ENCODE measurements around the gene CCL15.
"Not testable (repeated sequence)": the region's sequence is repeated elsewhere in the genome, so short reads cannot be mapped to it uniquely, and the experiment has no call there.

Gene CCL15

DNA sequence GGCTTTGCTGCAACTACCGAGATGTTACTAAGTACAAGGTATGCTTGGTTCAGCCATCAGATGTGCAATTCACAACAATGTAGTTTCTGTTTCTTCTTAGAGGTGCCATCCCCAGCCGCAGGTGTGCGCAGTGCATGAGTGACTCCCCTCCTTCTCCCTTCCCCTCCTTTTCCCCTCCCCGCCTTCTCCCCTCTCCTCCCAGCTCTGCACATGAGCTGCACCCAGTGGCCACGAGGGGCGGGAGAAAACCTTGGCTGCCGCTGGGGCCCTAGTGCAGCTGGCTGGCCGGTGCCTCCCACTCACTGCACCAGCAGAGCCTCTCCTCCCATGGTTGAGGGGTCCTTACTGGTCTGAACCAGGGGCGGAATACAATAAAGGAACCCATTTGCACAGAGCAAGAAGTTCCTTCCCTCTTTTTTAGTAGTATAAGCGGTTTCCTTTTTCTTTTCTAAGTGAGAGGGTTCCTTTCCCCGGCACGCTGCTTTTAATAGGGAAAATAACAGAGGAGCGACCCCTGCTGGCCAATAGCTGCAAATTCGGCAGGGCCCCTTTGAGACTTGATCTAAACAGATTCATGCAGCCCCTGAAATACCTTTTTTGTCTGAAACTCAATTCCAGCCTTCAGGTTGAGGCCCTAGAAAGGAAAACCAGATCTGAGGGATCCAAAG is 7.8 kb upstream of the CCL15 start:
- H3K9ac ChIP-seq (ENCODE audit: insufficient read length, low read depth) = no peak overlapping the region

DNA sequence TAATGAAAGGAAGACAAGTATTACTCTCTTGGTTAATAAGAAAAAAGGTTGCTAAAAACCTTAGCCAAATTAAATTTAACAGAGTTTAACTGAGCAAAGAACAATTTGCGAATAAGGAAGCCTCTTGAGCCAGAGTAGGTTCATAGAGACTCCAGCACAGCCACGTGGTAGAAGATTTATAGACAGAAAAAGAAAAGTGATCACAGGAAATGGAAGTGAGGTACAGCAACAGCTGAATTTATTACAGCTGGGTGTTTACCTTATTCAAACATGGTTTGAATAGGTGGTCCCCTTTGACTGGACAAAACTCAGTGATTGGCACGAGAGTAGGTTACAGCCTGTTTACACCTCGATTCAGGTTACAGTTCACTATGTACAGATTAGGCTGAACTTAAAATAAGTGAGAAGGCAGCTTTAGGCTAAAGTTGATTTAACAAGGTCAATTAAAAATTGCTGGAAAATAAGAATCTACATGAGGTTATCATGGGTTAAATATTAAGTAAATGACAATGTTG is 3.3 kb upstream of the CCL15 start:
- no peaks in the 10 kb centered on the region for H3K36me3 ChIP-seq (ENCODE audit: insufficient read depth, insufficient read length, low read length)
- H3K4me1 ChIP-seq (ENCODE audit: insufficient read depth, insufficient read length) = no peaks in the 10 kb centered on the region
- H3K27me3 ChIP-seq (ENCODE audit: insufficient read depth, insufficient read length) = no peaks in the 10 kb centered on the region
- no peak for DNase-seq (ENCODE audit: low read depth, low spot score)
- peaks cover 15% of the 10 kb centered on the region; the same call in 1 of the 2 replicates for H3K9me3 ChIP-seq (ENCODE audit: insufficient read depth, low read length)
- H3K9ac ChIP-seq (ENCODE audit: insufficient read length, low read depth) = no peak overlapping the region
- TF ChIP-seq ZNF274 (IDR thresholded peaks at IDR 0.05; ENCODE audit: low read depth, low read length) (no peak), YY1 (IDR thresholded peaks at IDR 0.05; ENCODE audit: insufficient read depth, insufficient read length) (no peak), SUZ12 (IDR thresholded peaks at IDR 0.05; ENCODE audit: extremely low read depth, insufficient read depth, insufficient read length) (no peak)
- H3K4me3 ChIP-seq (ENCODE audit: insufficient read length, low read depth) = no peak overlapping the region

More for the DNA sequence above, 7.8 kb upstream of the CCL15 start:
- TF ChIP-seq ZNF274 (IDR thresholded peaks at IDR 0.05; ENCODE audit: low read depth, low read length) = no peak
- no peak for TF ChIP-seq YY1 (IDR thresholded peaks at IDR 0.05; ENCODE audit: insufficient read depth, insufficient read length)
- no peak for TF ChIP-seq SUZ12 (IDR thresholded peaks at IDR 0.05; ENCODE audit: extremely low read depth, insufficient read depth, insufficient read length)
- Histone ChIP-seq H3K4me1 (ENCODE audit: insufficient read depth, insufficient read length) (no peaks in the 10 kb centered on the region), H3K36me3 (ENCODE audit: insufficient read depth, insufficient read length, low read length) (no peaks in the 10 kb centered on the region), H3K4me3 (ENCODE audit: insufficient read length, low read depth) (no peak overlapping the region), H3K27me3 (ENCODE audit: insufficient read depth, insufficient read length) (no peaks in the 10 kb centered on the region), H3K9me3 (ENCODE audit: insufficient read depth, low read length) (peaks cover 28% of the 10 kb centered on the region; the same call in 1 of the 2 replicates)
- no peak for DNase-seq (ENCODE audit: low read depth, low spot score)

- no peak overlapping the region for H3K9ac ChIP-seq (ENCODE audit: insufficient read length, low read depth)
- 0 out of 2 replicates have a peak, but pooled peaks cover 3% of the 10 kb centered on the region for H3K9me3 ChIP-seq (ENCODE audit: insufficient read depth, low read length)
- H3K4me1 ChIP-seq (ENCODE audit: insufficient read depth, insufficient read length) = no peaks in the 10 kb centered on the region
- TF ChIP-seq ZNF274 (IDR thresholded peaks at IDR 0.05; ENCODE audit: low read depth, low read length) (no peak), SUZ12 (IDR thresholded peaks at IDR 0.05; ENCODE audit: extremely low read depth, insufficient read depth, insufficient read length) (no peak), YY1 (IDR thresholded peaks at IDR 0.05; ENCODE audit: insufficient read depth, insufficient read length) (no peak)
- H3K36me3 ChIP-seq (ENCODE audit: insufficient read depth, insufficient read length, low read length) = no peaks in the 10 kb centered on the region
- no peak overlapping the region for H3K4me3 ChIP-seq (ENCODE audit: insufficient read length, low read depth)
- H3K27me3 ChIP-seq (ENCODE audit: insufficient read depth, insufficient read length) = no peaks in the 10 kb centered on the region
- no peak for DNase-seq (ENCODE audit: low read depth, low spot score)
Measured at GRCh38 chr17:36002631-36003030, 1.3 kb upstream of the CCL15 start.

DNA sequence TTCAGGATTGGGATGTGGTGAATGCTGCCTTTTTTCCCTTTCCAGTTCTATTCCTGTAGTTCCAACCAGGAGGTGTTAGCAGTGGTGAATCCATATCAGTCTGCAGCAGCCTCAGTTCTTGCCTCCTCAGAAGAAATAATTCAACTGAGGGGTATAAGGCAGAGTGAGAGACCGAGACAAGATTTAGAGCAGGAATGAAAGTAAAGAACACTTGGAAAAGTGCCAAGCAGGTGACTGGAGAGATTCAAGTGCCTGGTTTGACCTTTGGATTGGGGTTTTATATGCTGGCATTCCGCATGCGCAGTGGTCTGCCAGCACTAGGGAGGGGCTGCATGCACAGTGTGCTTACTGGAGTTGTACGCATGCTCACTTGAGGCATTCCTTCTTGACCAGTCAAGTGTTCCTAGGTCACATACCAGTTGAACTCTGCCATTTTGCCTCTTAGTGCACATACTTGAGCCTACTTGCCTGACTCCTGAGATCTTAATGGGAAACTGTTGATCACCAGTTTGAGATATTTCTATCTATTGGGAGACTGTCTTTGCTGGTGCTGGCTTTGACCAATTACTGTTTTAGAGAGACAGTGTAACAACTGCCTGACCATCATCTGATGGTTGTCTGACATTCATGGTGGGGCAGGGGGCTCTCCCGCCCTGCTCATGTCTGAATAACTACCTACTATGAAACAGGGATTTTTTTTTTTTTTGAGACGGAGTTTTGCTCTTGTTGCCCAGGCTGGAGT is 680 bp upstream of the CCL15 start:
- no peaks in the 10 kb centered on the region for H3K4me1 ChIP-seq (ENCODE audit: insufficient read depth, insufficient read length)
- H3K27me3 ChIP-seq (ENCODE audit: insufficient read depth, insufficient read length) = no peaks in the 10 kb centered on the region
- no peak for DNase-seq (ENCODE audit: low read depth, low spot score)
- H3K4me3 ChIP-seq (ENCODE audit: insufficient read length, low read depth) = no peak overlapping the region
- H3K9me3 ChIP-seq (ENCODE audit: insufficient read depth, low read length) = no peaks in the 10 kb centered on the region
- H3K9ac ChIP-seq (ENCODE audit: insufficient read length, low read depth) = no peak overlapping the region
- H3K36me3 ChIP-seq (ENCODE audit: insufficient read depth, insufficient read length, low read length) = no peaks in the 10 kb centered on the region
- TF ChIP-seq ZNF274 (IDR thresholded peaks at IDR 0.05; ENCODE audit: low read depth, low read length) = no peak

DNA sequence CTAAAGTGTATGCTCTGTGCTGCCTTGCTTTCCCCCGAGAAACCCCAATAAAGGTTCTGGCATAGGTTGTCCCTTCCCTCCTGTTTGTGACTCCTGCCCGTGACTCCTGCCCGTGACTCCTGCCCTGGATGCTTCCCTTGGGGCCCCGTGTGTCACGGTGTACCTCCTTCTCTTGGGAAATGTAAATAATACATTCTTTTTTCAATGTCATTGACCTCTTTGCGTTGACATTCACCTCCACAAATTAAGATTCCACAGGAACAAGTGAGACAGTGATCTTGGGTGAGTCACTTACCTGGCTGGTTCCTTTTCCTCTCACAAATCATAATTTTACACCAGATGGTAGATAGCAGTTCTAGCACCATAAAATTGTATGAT is 632 bp downstream of the CCL15 start:
- Histone ChIP-seq H3K9me3 (ENCODE audit: insufficient read depth, low read length) (no peaks in the 10 kb centered on the region), H3K27me3 (ENCODE audit: insufficient read depth, insufficient read length) (no peaks in the 10 kb centered on the region), H3K36me3 (ENCODE audit: insufficient read depth, insufficient read length, low read length) (no peaks in the 10 kb centered on the region), H3K9ac (ENCODE audit: insufficient read length, low read depth) (no peak overlapping the region), H3K4me3 (ENCODE audit: insufficient read length, low read depth) (no peak overlapping the region), H3K4me1 (ENCODE audit: insufficient read depth, insufficient read length) (no peaks in the 10 kb centered on the region)
- TF ChIP-seq ZNF274 (IDR thresholded peaks at IDR 0.05; ENCODE audit: low read depth, low read length) (no peak), SUZ12 (IDR thresholded peaks at IDR 0.05; ENCODE audit: extremely low read depth, insufficient read depth, insufficient read length) (no peak), YY1 (IDR thresholded peaks at IDR 0.05; ENCODE audit: insufficient read depth, insufficient read length) (no peak)
- no peak for DNase-seq (ENCODE audit: low read depth, low spot score)

DNA sequence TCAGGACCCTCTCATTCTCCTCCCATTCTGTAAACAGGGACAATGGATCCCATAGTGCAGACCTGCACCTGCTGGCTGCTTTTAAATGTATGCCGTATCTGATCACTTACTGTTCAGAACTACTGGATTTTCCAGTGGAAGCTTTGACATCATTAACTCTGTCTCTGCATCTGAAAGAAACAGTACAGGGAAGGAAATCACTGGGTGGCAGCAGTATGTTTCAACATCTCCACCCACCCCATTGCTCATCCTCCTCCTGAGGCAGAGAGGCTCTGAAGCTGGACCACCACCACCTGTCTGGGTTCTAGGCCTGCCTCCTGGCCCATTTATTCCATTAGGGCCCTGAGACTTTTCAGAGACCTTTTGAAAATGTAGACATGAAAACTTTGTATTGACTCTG is 2.6 kb downstream of the CCL15 start:
- no peak for DNase-seq (ENCODE audit: low read depth, low spot score)
- no peaks in the 10 kb centered on the region for H3K36me3 ChIP-seq (ENCODE audit: insufficient read depth, insufficient read length, low read length)
- H3K4me3 ChIP-seq (ENCODE audit: insufficient read length, low read depth) = no peak overlapping the region
- no peaks in the 10 kb centered on the region for H3K9me3 ChIP-seq (ENCODE audit: insufficient read depth, low read length)
- no peak overlapping the region for H3K9ac ChIP-seq (ENCODE audit: insufficient read length, low read depth)
- no peaks in the 10 kb centered on the region for H3K4me1 ChIP-seq (ENCODE audit: insufficient read depth, insufficient read length)
- TF ChIP-seq YY1 (IDR thresholded peaks at IDR 0.05; ENCODE audit: insufficient read depth, insufficient read length) (no peak), SUZ12 (IDR thresholded peaks at IDR 0.05; ENCODE audit: extremely low read depth, insufficient read depth, insufficient read length) (no peak), ZNF274 (IDR thresholded peaks at IDR 0.05; ENCODE audit: low read depth, low read length) (no peak)
- H3K27me3 ChIP-seq (ENCODE audit: insufficient read depth, insufficient read length) = no peaks in the 10 kb centered on the region

DNA sequence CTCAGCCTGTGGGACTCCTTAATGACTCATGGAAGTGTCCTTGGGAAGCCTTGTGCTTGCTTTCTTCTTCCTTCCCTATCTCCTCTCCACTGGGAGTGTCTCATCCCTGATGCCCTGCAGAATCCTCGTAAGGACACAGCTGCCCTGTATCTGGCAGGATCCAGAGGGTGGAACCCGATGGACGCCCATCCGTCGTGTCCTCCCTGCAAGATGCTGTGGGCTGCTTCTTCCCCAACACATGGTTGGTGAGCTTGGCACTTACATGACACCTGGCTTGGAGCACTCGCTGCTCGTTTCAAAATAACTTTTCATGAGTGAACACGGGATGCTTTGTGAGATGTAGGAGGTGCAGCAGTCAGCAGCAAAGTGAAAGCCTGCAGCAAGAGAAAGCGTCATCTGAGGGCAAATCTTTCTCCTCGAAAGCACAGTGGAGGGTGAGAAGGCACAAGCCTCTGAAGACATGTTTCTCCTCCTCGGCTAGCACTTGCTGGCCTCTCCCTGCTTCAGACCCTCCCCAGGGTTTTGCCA is 3.3 kb downstream of the CCL15 start:
- H3K9me3 ChIP-seq (ENCODE audit: insufficient read depth, low read length) = no peaks in the 10 kb centered on the region
- H3K4me1 ChIP-seq (ENCODE audit: insufficient read depth, insufficient read length) = no peaks in the 10 kb centered on the region
- no peak for DNase-seq (ENCODE audit: low read depth, low spot score)
- H3K27me3 ChIP-seq (ENCODE audit: insufficient read depth, insufficient read length) = no peaks in the 10 kb centered on the region
- no peaks in the 10 kb centered on the region for H3K36me3 ChIP-seq (ENCODE audit: insufficient read depth, insufficient read length, low read length)
- H3K9ac ChIP-seq (ENCODE audit: insufficient read length, low read depth) = no peak overlapping the region
- no peak for TF ChIP-seq ZNF274 (IDR thresholded peaks at IDR 0.05; ENCODE audit: low read depth, low read length)
- TF ChIP-seq SUZ12 (IDR thresholded peaks at IDR 0.05; ENCODE audit: extremely low read depth, insufficient read depth, insufficient read length) = no peak
- TF ChIP-seq YY1 (IDR thresholded peaks at IDR 0.05; ENCODE audit: insufficient read depth, insufficient read length) = no peak
- H3K4me3 ChIP-seq (ENCODE audit: insufficient read length, low read depth) = no peak overlapping the region

DNA sequence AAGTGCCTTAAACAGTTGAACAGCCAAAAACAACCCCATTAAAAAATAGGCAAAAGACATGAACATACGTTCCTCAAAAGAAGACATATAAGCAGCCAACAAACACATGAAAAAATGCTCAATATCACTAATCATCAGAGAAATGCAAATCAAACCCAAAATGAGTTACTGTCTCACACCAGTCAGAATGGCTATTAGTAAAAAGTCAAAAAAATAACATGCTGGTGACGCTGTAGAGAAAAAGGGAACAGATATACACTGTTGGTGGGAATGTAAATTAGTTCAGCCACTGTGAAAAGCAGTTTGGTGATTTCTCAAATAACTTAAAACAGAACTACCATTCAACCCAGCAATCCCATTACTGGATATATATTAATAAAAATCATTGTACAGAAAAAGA is 6.0 kb downstream of the CCL15 start:
- H3K9me3 ChIP-seq (ENCODE audit: insufficient read depth, low read length); DNase-seq (ENCODE audit: low read depth, low spot score); H3K36me3 ChIP-seq (ENCODE audit: insufficient read depth, insufficient read length, low read length); H3K4me1 ChIP-seq (ENCODE audit: insufficient read depth, insufficient read length); H3K4me3 ChIP-seq (ENCODE audit: insufficient read length, low read depth); H3K9ac ChIP-seq (ENCODE audit: insufficient read length, low read depth); H3K27me3 ChIP-seq (ENCODE audit: insufficient read depth, insufficient read length): not testable (repeated sequence)

Data from NT2/D1 (cell line).